ENCODE data around the gene PPFIBP2.

The PPFIBP2 gene

GRCh38 chr11:7595016-7595866 is 81.4 kb downstream of the PPFIBP2 start:
- no peak for DNase-seq

- no peak for DNase-seq
Observed at GRCh38 chr11:7595951-7596350, 82.2 kb downstream of the PPFIBP2 start.

- DNase-seq, result no peak
Observed at GRCh38 chr11:7596975-7597391, 83.2 kb downstream of the PPFIBP2 start.

- no peak for DNase-seq
Observed at GRCh38 chr11:7597620-7598019, 83.8 kb downstream of the PPFIBP2 start.

- DNase-seq, result no peak
Observed at GRCh38 chr11:7599209-7599608, 85.4 kb downstream of the PPFIBP2 start.

GRCh38 chr11:7600205-7600775 is 86.5 kb downstream of the PPFIBP2 start:
- DNase-seq, result peak in 31 of 56 donors; percentile 18 to 82 (median 46)

- DNase-seq, result no peak
Observed at GRCh38 chr11:7603031-7603781, 89.4 kb downstream of the PPFIBP2 start.

GRCh38 chr11:7604331-7604955 is 90.6 kb downstream of the PPFIBP2 start:
- no peak for DNase-seq

GRCh38 chr11:7605186-7605943 is 91.6 kb downstream of the PPFIBP2 start:
- DNase-seq, result no peak

- no peak for DNase-seq
Observed at GRCh38 chr11:7606496-7606895, 92.7 kb downstream of the PPFIBP2 start.

- no peak for DNase-seq
Observed at GRCh38 chr11:7609015-7609414, 95.2 kb downstream of the PPFIBP2 start.

GRCh38 chr11:7609521-7609920 is 95.7 kb downstream of the PPFIBP2 start:
- DNase-seq, result no peak

GRCh38 chr11:7610393-7610792 is 96.6 kb downstream of the PPFIBP2 start:
- DNase-seq, result no peak

GRCh38 chr11:7611411-7611810 is 97.6 kb downstream of the PPFIBP2 start:
- DNase-seq, result no peak

GRCh38 chr11:7612056-7612660 is 98.4 kb downstream of the PPFIBP2 start:
- no peak for DNase-seq

GRCh38 chr11:7612661-7613393 is 99.0 kb downstream of the PPFIBP2 start:
- no peak for DNase-seq

- no peak for DNase-seq
Observed at GRCh38 chr11:7613394-7613720, 99.6 kb downstream of the PPFIBP2 start.

- no peak for DNase-seq
Observed at GRCh38 chr11:7614656-7615055, 100.9 kb downstream of the PPFIBP2 start.

GRCh38 chr11:7617032-7617431 is 103.2 kb downstream of the PPFIBP2 start:
- DNase-seq, result no peak

- no peak for DNase-seq
Observed at GRCh38 chr11:7619322-7619721, 105.5 kb downstream of the PPFIBP2 start.
